ENCODE results near the gene ARHGEF16.

Gene ARHGEF16

DNA sequence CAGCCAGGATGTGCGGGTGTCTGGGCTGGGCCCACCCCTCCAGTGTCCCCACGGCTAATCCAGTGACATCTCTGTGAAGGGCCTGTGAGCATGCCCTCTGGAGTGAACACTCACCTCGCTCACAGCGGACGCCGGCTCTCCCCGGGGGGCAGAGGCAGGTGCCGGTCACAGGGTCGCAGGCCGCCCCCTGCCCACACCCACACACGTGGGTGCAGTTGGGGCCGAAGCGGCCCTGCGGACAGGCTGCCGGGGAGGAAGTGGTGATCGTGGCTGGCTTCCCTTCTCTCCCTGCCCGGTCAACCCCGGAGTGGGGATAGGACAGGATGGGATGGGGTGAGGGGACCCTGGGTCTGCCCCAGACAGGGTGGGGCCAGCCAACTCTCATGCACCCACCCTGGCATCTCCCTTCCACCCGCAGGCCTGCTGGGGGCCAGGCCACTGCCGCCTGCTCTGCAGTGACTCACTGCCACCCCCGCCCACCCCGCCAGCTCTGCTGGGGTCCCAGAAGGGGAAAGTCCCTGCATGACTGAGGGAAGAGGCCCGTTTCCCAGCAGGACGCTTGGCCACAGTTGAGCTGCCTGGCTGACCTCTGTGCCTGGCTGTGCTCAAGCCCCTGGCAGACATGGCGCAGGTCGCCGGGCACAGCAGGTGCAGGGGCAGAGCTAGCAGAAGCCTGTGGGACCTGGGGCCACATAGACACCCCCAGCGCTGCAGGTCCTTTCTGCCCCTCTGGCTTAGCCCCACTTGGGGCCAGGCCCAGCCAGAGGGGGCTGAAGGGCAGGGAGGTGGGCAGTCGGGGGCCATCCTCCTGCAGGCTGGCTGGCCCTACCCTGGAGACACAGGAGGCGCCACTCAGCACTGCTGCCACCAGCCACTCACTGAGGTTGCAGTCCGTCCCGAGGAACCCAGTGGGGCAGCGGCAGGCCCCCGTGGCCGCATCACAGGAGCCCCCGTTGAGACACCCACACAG lies 41.6 kb downstream of the ARHGEF16 start:
- no peak overlapping the region for H2AFZ ChIP-seq (ENCODE audit: low read length)
- H4K20me1 ChIP-seq (ENCODE audit: insufficient read depth, low read length), result no peaks in the 10 kb centered on the region
- no peaks in the 10 kb centered on the region for H3K9me3 ChIP-seq (replicated peaks; ENCODE audit: insufficient read depth, low read length)

DNA sequence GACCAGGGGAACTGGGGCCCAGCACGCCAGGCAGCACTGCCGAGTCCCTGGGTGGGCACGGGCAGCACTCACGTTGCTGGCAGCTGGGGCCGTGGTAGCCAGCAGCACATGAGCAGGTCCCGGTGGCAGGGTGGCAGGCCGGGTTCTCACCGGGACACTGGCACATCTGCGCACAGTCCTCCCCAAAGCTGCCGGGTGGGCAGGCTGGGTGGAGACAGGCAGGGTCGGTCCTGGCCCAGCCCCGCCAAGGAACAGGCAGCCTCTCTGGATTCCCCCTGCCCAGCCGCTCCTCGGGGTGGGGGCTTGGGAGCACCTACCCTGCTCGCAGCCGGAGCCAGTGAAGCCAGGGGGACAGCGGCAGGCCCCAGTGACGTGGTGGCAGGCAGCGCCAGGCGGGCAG lies 42.5 kb downstream of the ARHGEF16 start:
- TF ChIP-seq, protein P1, sequence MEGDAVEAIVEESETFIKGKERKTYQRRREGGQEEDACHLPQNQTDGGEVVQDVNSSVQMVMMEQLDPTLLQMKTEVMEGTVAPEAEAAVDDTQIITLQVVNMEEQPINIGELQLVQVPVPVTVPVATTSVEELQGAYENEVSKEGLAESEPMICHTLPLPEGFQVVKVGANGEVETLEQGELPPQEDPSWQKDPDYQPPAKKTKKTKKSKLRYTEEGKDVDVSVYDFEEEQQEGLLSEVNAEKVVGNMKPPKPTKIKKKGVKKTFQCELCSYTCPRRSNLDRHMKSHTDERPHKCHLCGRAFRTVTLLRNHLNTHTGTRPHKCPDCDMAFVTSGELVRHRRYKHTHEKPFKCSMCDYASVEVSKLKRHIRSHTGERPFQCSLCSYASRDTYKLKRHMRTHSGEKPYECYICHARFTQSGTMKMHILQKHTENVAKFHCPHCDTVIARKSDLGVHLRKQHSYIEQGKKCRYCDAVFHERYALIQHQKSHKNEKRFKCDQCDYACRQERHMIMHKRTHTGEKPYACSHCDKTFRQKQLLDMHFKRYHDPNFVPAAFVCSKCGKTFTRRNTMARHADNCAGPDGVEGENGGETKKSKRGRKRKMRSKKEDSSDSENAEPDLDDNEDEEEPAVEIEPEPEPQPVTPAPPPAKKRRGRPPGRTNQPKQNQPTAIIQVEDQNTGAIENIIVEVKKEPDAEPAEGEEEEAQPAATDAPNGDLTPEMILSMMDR (IDR thresholded peaks at IDR 0.05; ENCODE audit: low read length), result no peak
- no peak for TF ChIP-seq EZH2phosphoT487 (IDR thresholded peaks at IDR 0.05; ENCODE audit: low read length)
- no peak for TF ChIP-seq EZH2 (optimal IDR thresholded peaks at IDR 0.05; ENCODE audit: low read depth, low read length)
- H3K27me3 ChIP-seq (replicated peaks; ENCODE audit: insufficient read depth, low read length), result peaks cover 79% of the 10 kb centered on the region

More for the DNA sequence above, 41.6 kb downstream of the ARHGEF16 start:
- Histone ChIP-seq H3K27ac (ENCODE audit: low read length) (no peak overlapping the region), H3K79me2 (ENCODE audit: low read length) (no peaks in the 10 kb centered on the region), H3K36me3 (replicated peaks; ENCODE audit: insufficient read depth, low read length) (no peaks in the 10 kb centered on the region), H3K9me2 (replicated peaks; ENCODE audit: insufficient read depth, low read length) (no peaks in the 10 kb centered on the region), H3F3A (ENCODE audit: insufficient read depth, low read length) (no peaks in the 10 kb centered on the region), H3K4me2 (ENCODE audit: low read depth, low read length) (no peak overlapping the region), H3K27me3 (replicated peaks; ENCODE audit: insufficient read depth, low read length) (peaks cover 76% of the 10 kb centered on the region), H3K9ac (ENCODE audit: low read length) (no peak overlapping the region), H3K4me3 (ENCODE audit: low read length) (no peak overlapping the region), H3K4me1 (ENCODE audit: low read length) (no peaks in the 10 kb centered on the region)
- no peak for DNase-seq
- TF ChIP-seq, protein P1 (IDR thresholded peaks at IDR 0.05; ENCODE audit: low read length), result no peak
- TF ChIP-seq EZH2phosphoT487 (IDR thresholded peaks at IDR 0.05; ENCODE audit: low read length), result no peak
- TF ChIP-seq EZH2 (optimal IDR thresholded peaks at IDR 0.05; ENCODE audit: low read depth, low read length), result no peak

DNA sequence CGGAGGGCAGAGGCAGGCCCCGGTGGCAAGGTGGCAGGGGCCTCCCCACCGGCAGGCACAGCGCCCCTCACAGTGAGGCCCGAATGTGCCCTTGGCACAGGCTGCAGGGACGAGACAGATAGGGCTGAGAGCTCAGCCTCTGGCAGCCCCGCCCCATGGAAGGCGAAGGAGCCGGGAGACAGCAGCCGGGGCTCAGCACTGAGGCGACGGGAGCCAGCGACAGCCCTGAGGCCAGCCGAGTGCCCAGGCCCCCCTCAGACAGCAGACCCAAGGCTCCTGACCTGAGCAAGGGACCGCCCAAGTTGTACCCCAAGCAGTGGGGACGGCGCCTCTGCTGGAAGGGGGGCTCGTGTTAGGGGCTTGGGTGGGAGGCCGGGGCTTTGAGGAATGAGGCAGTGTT lies 43.1 kb downstream of the ARHGEF16 start:
- no peak for DNase-seq
- Histone ChIP-seq H3K4me2 (ENCODE audit: low read depth, low read length) (no peak overlapping the region), H3K36me3 (replicated peaks; ENCODE audit: insufficient read depth, low read length) (no peaks in the 10 kb centered on the region), H3K4me3 (ENCODE audit: low read length) (no peak overlapping the region), H3K4me1 (ENCODE audit: low read length) (no peaks in the 10 kb centered on the region), H4K20me1 (ENCODE audit: insufficient read depth, low read length) (no peaks in the 10 kb centered on the region), H3K9me3 (replicated peaks; ENCODE audit: insufficient read depth, low read length) (no peaks in the 10 kb centered on the region), H3F3A (ENCODE audit: insufficient read depth, low read length) (no peaks in the 10 kb centered on the region), H3K79me2 (ENCODE audit: low read length) (no peaks in the 10 kb centered on the region), H3K9ac (ENCODE audit: low read length) (no peak overlapping the region), H3K27ac (ENCODE audit: low read length) (no peak overlapping the region), H3K9me2 (replicated peaks; ENCODE audit: insufficient read depth, low read length) (no peaks in the 10 kb centered on the region), H2AFZ (ENCODE audit: low read length) (no peak overlapping the region), H3K27me3 (replicated peaks; ENCODE audit: insufficient read depth, low read length) (peaks cover 79% of the 10 kb centered on the region)
- TF ChIP-seq, protein P1 (IDR thresholded peaks at IDR 0.05; ENCODE audit: low read length), result no peak
- no peak for TF ChIP-seq EZH2phosphoT487 (IDR thresholded peaks at IDR 0.05; ENCODE audit: low read length)
- no peak for TF ChIP-seq EZH2 (optimal IDR thresholded peaks at IDR 0.05; ENCODE audit: low read depth, low read length)

More for the DNA sequence above, 42.5 kb downstream of the ARHGEF16 start:
- no peak overlapping the region for H3K4me2 ChIP-seq (ENCODE audit: low read depth, low read length)
- no peaks in the 10 kb centered on the region for H3K4me1 ChIP-seq (ENCODE audit: low read length)
- no peaks in the 10 kb centered on the region for H3K79me2 ChIP-seq (ENCODE audit: low read length)
- no peak overlapping the region for H2AFZ ChIP-seq (ENCODE audit: low read length)
- H3K9me2 ChIP-seq (replicated peaks; ENCODE audit: insufficient read depth, low read length), result no peaks in the 10 kb centered on the region
- H3F3A ChIP-seq (ENCODE audit: insufficient read depth, low read length), result no peaks in the 10 kb centered on the region
- H3K9ac ChIP-seq (ENCODE audit: low read length), result no peak overlapping the region
- no peaks in the 10 kb centered on the region for H3K36me3 ChIP-seq (replicated peaks; ENCODE audit: insufficient read depth, low read length)
- no peaks in the 10 kb centered on the region for H3K9me3 ChIP-seq (replicated peaks; ENCODE audit: insufficient read depth, low read length)
- no peak for DNase-seq
- H3K27ac ChIP-seq (ENCODE audit: low read length), result no peak overlapping the region
- H3K4me3 ChIP-seq (ENCODE audit: low read length), result no peak overlapping the region
- no peaks in the 10 kb centered on the region for H4K20me1 ChIP-seq (ENCODE audit: insufficient read depth, low read length)
